Measurements from ENCODE around the gene TRMT11. TPM values are rescaled to one million over a fixed set of nuclear protein-coding genes. Genes with fewer than 3 reads are reported as not detected.

Gene TRMT11
- 10 to 100 TPM; 39.5 to 44.1 TPM for total RNA-seq

DNA sequence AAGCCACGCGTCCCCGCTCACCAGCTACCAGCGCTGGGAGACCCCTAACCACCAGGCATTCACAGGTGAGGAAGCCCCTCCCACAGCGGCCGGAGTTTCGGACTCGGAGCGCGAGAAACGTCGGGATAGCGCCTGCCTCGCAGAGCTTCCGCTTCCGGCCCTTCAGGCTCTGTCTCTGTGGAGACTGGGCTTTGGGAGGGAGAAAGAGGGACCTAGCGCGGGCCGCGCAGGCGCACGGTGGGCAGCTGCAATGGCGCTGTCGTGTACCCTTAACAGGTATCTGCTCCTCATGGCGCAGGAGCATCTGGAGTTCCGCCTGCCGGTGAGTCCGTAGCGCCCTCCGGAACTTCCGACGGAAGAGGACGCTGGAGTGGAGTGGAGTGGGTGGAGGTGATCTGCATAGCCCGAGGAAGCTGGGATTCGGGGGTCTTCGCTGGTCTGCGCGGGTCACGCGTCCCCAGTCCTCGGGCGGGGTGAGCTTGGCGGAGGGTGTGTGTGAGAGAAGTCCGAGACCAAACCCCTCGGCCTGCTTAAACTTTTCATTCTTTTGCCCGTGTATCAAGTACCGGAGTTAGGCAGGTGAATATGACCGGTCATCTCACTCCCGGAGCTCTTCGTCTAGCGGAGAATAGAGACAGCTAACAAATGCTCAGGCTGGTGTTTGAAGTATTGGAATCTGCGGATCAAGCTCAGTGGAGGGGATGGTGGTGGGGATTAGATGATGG, at the start of gene TRMT11:
TSS of gene TRMT11 (plus strand) at position 240 of the 725 bp plus-strand sequence. CDS start at position 251, 11 bp downstream.
- ATAC-seq (replicated peaks): peak; percentile 97
- Mint-ChIP-seq H3K4me1 (no peaks in the 10 kb centered on the region), H3K27ac (no peak within 1 kb of the TSS), H3K9me3 (no peaks in the 10 kb centered on the region), H3K36me3 (ENCODE audit: low read depth) (no peaks in the 10 kb centered on the region), H3K27me3 (no peaks in the 10 kb centered on the region), H3K4me3 (no peak within 1 kb of the TSS)

DNA sequence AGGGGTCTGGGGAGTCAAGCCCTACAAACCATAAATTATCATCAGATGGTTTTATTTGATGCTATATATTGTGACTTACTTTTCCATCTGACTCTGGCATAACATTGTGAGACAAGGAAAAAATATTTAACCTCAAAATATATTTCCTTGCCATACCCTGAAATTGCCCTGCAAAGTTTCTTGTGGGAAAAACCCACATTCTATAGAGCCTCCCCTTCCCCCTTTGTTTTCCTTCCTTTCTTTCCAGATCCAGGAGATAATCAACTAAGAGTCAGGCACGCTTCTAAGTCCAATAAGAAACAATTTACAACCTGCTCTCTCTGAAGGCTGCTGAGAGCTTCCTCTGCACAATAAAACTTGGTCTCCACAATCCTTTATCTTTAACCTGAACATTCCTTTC, 47.3 kb upstream of the TRMT11 start:
- Mint-ChIP-seq H3K27me3 (peaks cover 3% of the 10 kb centered on the region), H3K9me3 (no peaks in the 10 kb centered on the region), H3K4me1 (peaks cover 6% of the 10 kb centered on the region), H3K4me3 (no peak overlapping the region), H3K36me3 (ENCODE audit: low read depth) (no peaks in the 10 kb centered on the region), H3K27ac (no peak overlapping the region)
- no peak for ATAC-seq (replicated peaks)

DNA sequence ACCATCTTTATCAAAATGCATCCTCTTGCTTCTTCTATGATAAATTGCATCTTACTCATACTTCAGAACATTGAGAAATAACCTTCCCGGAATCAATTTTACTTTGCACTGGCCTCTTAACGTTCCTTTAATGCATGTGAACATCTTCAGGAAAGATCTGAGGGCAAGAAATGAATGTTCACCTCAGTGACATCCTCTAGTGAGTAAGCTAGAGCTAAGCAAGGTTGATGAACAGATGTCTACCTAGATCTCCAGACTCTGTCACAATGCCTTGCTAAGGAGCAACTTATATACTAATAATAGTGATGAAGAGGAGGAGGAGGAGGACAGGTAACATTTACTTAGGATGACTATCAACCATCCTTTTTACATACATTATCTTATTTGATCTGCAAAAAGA, 46.5 kb upstream of the TRMT11 start:
- H3K4me1 Mint-ChIP-seq: peaks cover 6% of the 10 kb centered on the region
- H3K4me3 Mint-ChIP-seq: no peak overlapping the region
- ATAC-seq (replicated peaks): peak; percentile 94
- H3K36me3 Mint-ChIP-seq (ENCODE audit: low read depth): no peaks in the 10 kb centered on the region
- H3K9me3 Mint-ChIP-seq: no peaks in the 10 kb centered on the region
- H3K27ac Mint-ChIP-seq: no peak overlapping the region
- peaks cover 3% of the 10 kb centered on the region for H3K27me3 Mint-ChIP-seq

DNA sequence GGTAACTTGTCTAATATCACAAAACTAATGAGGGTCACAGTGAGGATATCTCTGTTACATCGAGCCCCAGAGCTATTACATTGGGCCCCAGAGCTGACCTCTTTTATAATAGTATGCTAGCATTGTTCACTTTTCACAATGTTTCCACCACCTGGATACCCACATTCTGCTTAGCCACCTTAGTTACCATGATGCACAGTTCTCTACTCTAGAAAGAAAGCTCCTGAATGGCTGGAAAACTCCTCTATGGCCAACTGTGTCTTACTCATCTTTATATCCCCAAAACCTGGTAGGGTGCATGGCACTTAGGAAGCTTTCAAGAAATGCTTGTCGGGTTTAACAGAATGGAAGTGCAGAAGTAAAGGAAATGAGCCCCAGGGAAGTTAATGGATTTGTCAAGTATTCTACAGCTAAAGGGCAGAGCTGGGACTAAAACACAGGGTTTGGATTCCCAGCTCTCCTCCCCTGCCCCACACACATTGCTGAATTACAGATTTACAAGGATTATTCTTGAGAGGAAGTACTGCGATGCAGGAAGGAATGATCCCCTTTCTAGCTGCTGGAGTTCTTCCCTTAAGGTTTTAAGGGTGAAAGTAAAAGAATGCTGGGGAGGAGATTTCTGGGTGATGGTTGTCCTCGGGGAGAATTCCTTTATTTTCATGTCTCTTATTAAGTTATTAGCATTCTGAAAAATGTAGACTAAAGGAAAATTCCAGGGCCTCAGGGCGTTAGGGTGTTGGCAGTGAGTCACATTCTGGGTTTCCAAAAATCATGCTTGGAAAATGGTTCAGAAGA, 45.9 kb upstream of the TRMT11 start:
- Mint-ChIP-seq H3K9me3 (no peaks in the 10 kb centered on the region), H3K36me3 (ENCODE audit: low read depth) (no peaks in the 10 kb centered on the region), H3K4me3 (no peak overlapping the region), H3K27ac (no peak overlapping the region), H3K27me3 (peaks cover 3% of the 10 kb centered on the region), H3K4me1 (peaks cover 6% of the 10 kb centered on the region)
- ATAC-seq (replicated peaks): no peak

DNA sequence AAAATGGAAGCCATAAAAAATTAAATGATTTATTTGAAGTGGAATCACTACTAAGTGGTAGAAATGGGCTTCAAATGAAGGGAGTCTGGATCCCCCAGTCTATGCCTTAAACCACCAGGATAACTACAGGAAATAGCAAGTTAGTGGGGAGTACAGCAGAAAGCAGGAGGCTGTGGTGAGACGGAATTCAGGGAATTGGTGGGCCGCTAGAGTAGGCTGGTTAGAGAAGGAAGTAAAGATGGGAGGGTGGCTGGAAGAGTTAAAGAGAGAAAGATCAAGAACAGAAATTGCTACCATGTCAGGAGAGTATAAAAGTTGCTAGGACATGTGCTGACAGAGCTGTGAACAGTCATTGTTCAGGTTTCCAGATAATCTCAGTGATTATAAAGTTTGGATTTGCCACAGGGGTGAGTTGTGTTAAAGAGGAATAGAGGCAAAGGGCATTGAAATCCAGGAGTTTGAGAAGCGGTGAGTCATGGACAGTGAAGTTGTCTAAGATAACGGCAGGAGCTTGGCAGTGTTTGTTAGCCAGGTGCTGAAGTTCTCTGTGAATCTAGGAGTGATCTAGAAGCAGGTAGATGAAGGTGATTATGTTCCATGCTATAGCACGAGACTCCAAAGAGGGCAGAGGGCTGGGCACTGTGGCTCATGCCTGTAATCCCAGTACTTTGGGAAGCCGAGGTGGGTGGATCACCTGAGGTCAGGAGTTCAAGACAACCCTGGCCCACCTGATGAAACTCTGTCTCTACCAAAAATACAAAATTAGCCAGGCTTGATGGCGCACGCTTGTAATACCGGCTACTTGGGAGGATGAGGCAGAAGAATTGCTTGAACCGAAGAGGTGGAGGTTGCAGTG, 43.4 kb upstream of the TRMT11 start:
- peaks cover 3% of the 10 kb centered on the region for H3K27me3 Mint-ChIP-seq
- H3K27ac Mint-ChIP-seq: no peak overlapping the region
- H3K4me1 Mint-ChIP-seq: peaks cover 17% of the 10 kb centered on the region

DNA sequence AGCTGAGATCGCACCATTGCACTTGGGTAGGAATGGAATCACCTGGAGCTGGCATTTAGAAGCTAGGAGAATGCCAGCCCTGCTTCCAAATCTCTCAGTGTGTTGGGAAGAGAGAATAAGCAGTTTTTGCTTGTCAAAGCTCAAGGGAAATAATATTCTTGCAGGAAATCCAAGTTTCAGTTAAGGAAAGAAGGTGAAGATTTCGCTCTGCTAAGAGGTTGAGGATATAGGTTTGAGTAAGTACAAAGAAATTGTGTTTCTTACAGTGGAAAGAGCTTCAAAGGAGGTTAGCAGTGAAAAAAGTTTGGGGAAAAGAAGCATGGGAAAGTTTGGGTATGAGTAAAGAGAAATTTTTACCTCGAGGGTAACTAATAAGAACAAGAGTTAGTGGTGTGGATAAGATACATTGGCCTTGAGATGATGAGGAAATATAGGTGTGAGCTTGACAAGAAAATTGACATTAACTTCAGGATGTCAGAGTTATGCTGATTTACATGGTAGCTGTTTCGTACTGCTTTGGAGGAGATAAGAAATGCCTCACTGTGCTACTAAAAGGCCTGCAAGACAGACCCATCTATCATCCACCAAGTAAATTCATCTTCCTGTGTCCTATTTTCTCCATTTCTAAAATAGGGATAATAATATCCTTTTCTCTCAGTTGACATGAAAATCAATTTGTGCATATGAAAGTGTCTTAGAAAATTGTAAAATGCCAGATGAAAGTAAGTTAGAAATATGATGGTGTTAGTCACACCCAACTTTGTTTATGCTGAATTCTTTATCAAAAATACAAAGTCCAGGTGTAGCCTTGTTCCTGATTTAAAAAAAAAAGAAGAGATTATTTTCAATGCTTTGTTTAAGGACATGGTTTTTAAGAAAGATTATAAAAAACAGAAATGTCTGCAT, 42.6 kb upstream of the TRMT11 start:
- H3K9me3 Mint-ChIP-seq: no peaks in the 10 kb centered on the region
- H3K4me1 Mint-ChIP-seq: peaks cover 17% of the 10 kb centered on the region
- H3K4me3 Mint-ChIP-seq: peak overlapping the region; percentile 2
- H3K27me3 Mint-ChIP-seq: peaks cover 3% of the 10 kb centered on the region
- ATAC-seq (replicated peaks): peak; percentile 40
- H3K36me3 Mint-ChIP-seq (ENCODE audit: low read depth): no peaks in the 10 kb centered on the region
- H3K27ac Mint-ChIP-seq: no peak overlapping the region

More for the DNA sequence above, 43.4 kb upstream of the TRMT11 start:
- ATAC-seq (replicated peaks): no peak
- Mint-ChIP-seq H3K9me3 (no peaks in the 10 kb centered on the region), H3K36me3 (ENCODE audit: low read depth) (no peaks in the 10 kb centered on the region), H3K4me3 (peak overlapping the region; percentile 2)

DNA sequence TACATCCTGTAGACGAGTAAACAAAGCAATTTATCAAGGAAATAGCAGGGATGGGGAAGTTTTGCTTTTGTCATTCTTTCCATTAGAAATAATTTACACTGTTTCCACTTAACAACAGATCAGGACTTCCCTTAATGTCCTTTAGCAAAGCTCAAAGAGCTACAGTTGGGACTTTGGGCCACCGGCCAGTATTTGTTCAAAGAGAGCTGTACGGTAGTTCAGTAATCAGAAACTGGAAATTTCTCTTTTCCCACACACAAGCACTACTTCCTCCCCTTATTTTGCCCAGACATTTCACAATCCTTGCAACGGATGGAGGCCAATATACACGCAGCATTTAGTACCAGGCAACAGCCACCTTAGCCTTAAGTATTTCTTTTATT, 41.9 kb upstream of the TRMT11 start:
- H3K27me3 Mint-ChIP-seq: peaks cover 3% of the 10 kb centered on the region

DNA sequence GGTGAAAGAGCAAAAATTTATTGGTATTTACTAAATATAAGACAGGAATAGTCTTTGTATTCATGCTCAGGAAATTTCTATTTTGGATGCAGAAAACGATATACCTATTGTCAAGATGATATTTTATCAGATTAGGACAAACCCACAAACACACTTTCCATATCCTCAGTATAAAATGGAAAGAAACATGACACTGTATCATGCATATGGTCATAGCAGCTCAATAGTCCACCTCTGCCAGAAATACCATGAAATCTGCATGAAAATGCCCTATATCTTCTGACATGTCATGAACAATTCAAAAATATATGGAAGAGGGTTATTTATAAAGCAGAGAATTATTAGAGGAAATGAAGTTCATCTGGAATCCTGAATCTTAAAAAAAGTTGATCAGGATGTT, 41.4 kb upstream of the TRMT11 start:
- peaks cover 17% of the 10 kb centered on the region for H3K4me1 Mint-ChIP-seq
- ATAC-seq (replicated peaks): no peak
- H3K27me3 Mint-ChIP-seq: peaks cover 3% of the 10 kb centered on the region
- no peaks in the 10 kb centered on the region for H3K9me3 Mint-ChIP-seq
- no peaks in the 10 kb centered on the region for H3K36me3 Mint-ChIP-seq (ENCODE audit: low read depth)
- no peak overlapping the region for H3K27ac Mint-ChIP-seq
- H3K4me3 Mint-ChIP-seq: no peak overlapping the region

More for the DNA sequence above, 41.9 kb upstream of the TRMT11 start:
- Mint-ChIP-seq H3K9me3 (no peaks in the 10 kb centered on the region), H3K36me3 (ENCODE audit: low read depth) (no peaks in the 10 kb centered on the region), H3K27ac (no peak overlapping the region), H3K4me1 (peaks cover 17% of the 10 kb centered on the region), H3K4me3 (no peak overlapping the region)
- ATAC-seq (replicated peaks): no peak

DNA sequence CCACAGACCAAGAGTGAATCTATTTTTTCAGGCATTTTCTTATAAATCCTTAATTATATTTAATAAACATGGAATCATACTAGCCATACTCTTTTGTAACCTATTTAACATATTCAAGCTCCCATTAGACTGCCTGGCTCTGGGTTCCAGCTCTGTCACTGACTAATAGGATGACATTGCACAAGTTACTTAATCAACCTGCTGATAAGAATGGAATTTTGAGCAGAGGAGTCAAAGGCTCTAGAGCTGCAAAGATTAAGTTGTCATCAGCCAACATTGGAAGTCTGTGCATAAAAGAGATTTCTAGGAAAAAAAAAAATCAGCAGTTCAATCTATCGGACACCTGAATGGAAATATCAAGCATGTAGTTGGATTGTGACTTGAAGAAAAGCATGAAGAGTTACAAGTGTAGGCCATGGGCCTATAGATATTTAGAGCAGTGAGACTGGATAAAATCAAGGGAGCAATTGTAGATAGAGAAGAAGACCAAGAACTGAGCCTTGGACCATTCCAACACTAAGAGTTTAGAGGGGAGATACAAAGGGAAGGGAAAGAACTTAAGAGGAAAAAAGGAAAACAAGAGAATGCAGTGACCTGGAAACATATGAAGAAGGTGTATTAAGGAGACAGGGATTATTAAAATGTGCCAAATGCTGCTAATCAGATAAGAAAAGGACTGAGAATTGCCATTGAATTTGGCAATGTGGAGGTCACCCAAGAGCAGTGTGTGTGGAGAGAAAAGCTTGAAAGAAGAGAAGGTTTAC, 40.8 kb upstream of the TRMT11 start:
- H3K27me3 Mint-ChIP-seq: peaks cover 3% of the 10 kb centered on the region
- H3K36me3 Mint-ChIP-seq (ENCODE audit: low read depth): no peaks in the 10 kb centered on the region
- H3K4me3 Mint-ChIP-seq: no peak overlapping the region
- no peaks in the 10 kb centered on the region for H3K9me3 Mint-ChIP-seq
- H3K4me1 Mint-ChIP-seq: peaks cover 17% of the 10 kb centered on the region
- no peak overlapping the region for H3K27ac Mint-ChIP-seq
- ATAC-seq (replicated peaks): no peak

DNA sequence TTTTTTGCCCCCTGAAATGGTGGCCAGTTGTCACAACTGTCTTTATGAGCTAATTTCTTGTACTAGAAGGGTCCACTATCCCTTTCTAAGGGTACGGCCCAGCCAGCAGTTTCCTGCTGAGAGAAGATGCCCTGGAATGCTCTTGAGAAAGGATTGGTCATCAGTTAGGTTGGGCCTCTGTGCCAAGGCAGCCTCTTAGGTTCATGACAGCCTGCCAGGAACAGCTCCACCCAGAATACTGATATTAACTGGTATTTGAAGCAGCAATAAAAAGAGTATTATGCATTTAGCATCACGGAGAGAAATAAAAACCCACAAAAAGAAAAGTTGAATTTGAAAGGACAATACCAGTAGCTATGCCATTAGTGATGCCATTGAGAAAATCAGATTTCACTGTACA, 38.7 kb upstream of the TRMT11 start:
- ATAC-seq (replicated peaks): no peak
- Mint-ChIP-seq H3K27me3 (peaks cover 7% of the 10 kb centered on the region), H3K9me3 (no peaks in the 10 kb centered on the region), H3K4me3 (no peak overlapping the region), H3K4me1 (peaks cover 17% of the 10 kb centered on the region), H3K27ac (no peak overlapping the region), H3K36me3 (ENCODE audit: low read depth) (no peaks in the 10 kb centered on the region)

DNA sequence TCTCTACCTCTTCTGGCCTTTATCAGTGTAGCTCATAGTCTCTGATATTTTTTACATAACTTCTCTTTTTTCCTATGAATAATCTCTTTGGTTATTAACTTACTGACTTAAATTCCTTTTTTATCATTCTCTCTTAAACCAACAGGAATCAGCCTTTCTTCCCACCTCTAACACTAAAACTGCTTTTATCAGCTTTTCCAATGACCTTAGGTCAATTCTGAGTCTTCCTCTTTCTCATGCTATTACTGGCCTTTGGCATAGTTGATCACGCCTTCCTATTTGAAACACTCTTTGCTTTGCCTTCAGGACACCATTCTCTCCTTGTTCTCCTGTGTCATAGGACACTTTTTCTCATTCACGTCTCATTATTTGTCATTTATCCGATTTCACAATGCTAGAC, 37.9 kb upstream of the TRMT11 start:
- H3K27me3 Mint-ChIP-seq: peaks cover 4% of the 10 kb centered on the region
- no peak for ATAC-seq (replicated peaks)
- no peak overlapping the region for H3K4me3 Mint-ChIP-seq
- no peaks in the 10 kb centered on the region for H3K36me3 Mint-ChIP-seq (ENCODE audit: low read depth)
- peaks cover 16% of the 10 kb centered on the region for H3K4me1 Mint-ChIP-seq
- no peaks in the 10 kb centered on the region for H3K9me3 Mint-ChIP-seq
- H3K27ac Mint-ChIP-seq: no peak overlapping the region

DNA sequence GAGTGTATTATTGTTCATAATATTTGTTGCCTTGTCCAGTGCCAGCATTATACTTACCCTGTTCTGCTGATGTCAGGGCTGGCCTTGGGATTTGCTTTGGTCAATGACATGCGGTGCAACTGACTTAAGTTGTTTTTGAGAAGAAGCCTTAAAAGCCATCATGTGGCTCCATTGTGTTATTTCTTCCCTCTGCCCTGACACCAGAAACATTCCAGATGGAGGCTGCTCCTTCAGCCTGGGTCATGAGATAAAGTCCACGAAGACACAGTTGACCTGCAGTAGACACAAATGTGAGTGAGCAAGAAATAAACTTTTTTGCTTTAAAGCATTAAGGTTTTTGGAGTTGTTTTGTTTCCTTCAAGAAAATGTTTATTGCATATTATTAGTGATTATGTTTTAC, 37.3 kb upstream of the TRMT11 start:
- H3K27ac Mint-ChIP-seq: no peak overlapping the region
- no peak overlapping the region for H3K4me3 Mint-ChIP-seq
- H3K9me3 Mint-ChIP-seq: no peaks in the 10 kb centered on the region
- peaks cover 4% of the 10 kb centered on the region for H3K27me3 Mint-ChIP-seq
- H3K4me1 Mint-ChIP-seq: peaks cover 10% of the 10 kb centered on the region
- no peaks in the 10 kb centered on the region for H3K36me3 Mint-ChIP-seq (ENCODE audit: low read depth)
- ATAC-seq (replicated peaks): no peak

DNA sequence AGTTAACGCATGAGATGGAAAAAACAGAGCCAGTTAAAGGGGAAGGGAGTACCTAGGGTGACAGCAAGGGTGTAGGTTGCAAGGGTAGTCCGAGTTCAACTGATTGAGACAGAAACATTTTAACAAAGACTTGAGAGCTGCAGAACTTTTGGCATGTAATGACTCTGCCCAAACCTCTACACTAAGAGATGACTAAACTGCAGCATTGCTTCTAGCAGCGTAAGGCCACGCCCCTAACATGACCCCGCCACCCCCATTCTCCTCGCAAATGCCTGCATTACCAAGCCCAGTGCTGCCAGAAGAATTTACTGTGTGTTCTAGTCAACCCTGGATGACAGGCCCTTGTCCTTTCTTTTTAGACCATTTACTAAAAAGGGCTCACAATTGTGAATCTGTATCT, 36.0 kb upstream of the TRMT11 start:
- peaks cover 4% of the 10 kb centered on the region for H3K27me3 Mint-ChIP-seq
- no peaks in the 10 kb centered on the region for H3K36me3 Mint-ChIP-seq (ENCODE audit: low read depth)
- H3K9me3 Mint-ChIP-seq: no peaks in the 10 kb centered on the region
- ATAC-seq (replicated peaks): peak; percentile 90
- peaks cover 10% of the 10 kb centered on the region for H3K4me1 Mint-ChIP-seq
- H3K4me3 Mint-ChIP-seq: no peak overlapping the region
- no peak overlapping the region for H3K27ac Mint-ChIP-seq

Measured in activated T-helper 17 cell treated with anti-CD3 and anti-CD28 coated beads, Interleukin-2, amount 50 U/mL, for 72 hours (primary cell).